Activated T-cell treated with anti-CD3 and anti-CD28 coated beads, Interleukin-2, amount 50 U/mL, for 24 hours (primary cell): ENCODE measurements around the gene PKIG.

Experiments used
- DNase-seq: peaks from one replicate; pipeline ENCODE4 v3.0.0-alpha.2; 2020
- H3K27ac Mint-ChIP-seq: 2 replicates; pipeline ENCODE4 v1.8.0; 2020; ENCODE audit warnings: mild to moderate bottlenecking, mixed read lengths
- H3K27me3 Mint-ChIP-seq: 2 replicates; pipeline ENCODE4 v1.8.0; 2020; ENCODE audit warnings: mixed read lengths
- H3K36me3 Mint-ChIP-seq: 2 replicates; pipeline ENCODE4 v1.8.0; 2020; ENCODE audit warnings: low read depth, mixed read lengths
- H3K4me1 Mint-ChIP-seq: 2 replicates; pipeline ENCODE4 v1.8.0; 2020; ENCODE audit warnings: low read depth, mixed read lengths
- H3K4me3 Mint-ChIP-seq: 2 replicates; pipeline ENCODE4 v1.8.0; 2020; ENCODE audit warnings: mild to moderate bottlenecking, moderate library complexity, mixed read lengths
- H3K9me3 Mint-ChIP-seq: 2 replicates; pipeline ENCODE4 v1.8.0; 2020; ENCODE audit warnings: mixed read lengths

Gene PKIG

DNA sequence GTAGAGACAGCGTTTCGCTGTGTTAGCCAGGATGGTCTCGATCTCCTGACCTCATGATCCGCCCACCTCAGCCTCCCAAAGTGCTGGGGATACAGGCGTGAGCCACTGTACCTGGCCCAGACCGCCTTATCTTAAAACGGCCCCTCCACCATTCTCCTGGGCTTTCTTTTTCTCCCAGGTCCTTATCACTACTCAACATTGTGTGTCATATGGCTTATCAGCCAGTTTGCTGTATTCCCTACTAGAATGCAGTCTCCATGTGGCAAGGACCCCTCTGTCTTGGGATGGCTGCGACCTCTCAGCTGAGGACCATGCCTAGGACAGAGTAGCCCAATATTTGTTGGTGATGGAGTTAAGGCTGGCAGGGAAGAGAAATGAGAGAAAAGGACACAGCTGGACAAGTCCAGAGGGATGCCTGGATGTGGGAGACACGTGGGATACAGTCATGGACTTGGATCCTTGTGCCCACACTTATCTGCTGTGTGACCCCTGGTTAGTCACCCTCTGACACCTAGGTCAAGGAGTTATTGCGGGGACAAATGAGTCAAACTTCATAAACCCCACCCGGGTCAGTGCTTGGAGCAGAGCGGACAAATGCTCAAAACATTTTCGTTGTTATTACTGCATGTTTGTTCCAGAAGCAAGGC is 45.1 kb downstream of the PKIG start:
- H3K4me3 Mint-ChIP-seq: no peak overlapping the region
- DNase-seq: no peak
- H3K36me3 Mint-ChIP-seq: peaks cover 55% of the 10 kb centered on the region
- no peak overlapping the region for H3K27ac Mint-ChIP-seq
- peaks cover 1% of the 10 kb centered on the region for H3K4me1 Mint-ChIP-seq
- H3K27me3 Mint-ChIP-seq: no peaks in the 10 kb centered on the region
- no peaks in the 10 kb centered on the region for H3K9me3 Mint-ChIP-seq

DNA sequence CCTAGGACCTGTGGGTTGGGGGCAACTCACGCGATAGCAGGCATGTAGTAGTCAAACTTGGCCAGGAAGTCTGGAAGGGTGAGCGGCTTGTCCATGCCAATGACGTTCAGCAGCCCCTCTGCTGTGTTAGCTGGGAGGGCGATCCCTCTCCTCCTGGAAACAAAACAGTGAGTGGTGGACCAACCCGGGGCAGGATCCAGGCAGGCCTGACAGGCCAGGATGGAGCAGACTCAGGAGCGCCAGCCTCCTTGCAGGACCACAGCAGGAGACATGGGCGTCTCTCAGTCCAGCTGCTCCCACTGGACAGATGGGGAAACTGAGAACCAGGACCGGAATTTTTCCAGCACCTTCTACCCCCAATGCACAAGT is 46.6 kb downstream of the PKIG start:
- Mint-ChIP-seq H3K9me3 (no peaks in the 10 kb centered on the region), H3K4me1 (peaks cover 5% of the 10 kb centered on the region), H3K27me3 (no peaks in the 10 kb centered on the region), H3K4me3 (no peak overlapping the region), H3K36me3 (peaks cover 47% of the 10 kb centered on the region), H3K27ac (no peak overlapping the region)
- DNase-seq: no peak

DNA sequence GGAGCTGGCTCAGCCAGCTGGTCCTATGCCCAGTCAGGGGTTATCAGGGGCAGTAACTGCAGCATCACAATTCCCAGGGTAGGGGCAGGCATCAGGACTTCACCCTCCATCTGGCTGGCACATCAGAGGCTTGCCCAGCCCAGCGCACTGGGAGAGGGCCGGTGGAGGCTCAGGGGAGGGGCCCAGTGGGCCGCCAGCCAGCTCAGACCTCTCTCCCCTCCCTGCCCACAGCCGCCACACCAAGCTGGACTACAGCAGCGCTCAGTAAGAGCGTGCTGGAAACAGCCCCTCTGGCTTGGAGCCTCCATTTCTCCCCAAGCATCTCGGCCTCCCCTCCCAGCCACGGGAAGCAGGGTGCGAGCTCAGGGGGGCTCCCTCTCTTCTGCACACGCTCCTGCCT is 47.2 kb downstream of the PKIG start:
- peaks cover 47% of the 10 kb centered on the region for H3K36me3 Mint-ChIP-seq
- no peak for DNase-seq
- no peak overlapping the region for H3K4me3 Mint-ChIP-seq
- H3K27me3 Mint-ChIP-seq: no peaks in the 10 kb centered on the region
- H3K9me3 Mint-ChIP-seq: no peaks in the 10 kb centered on the region
- no peak overlapping the region for H3K27ac Mint-ChIP-seq
- peaks cover 5% of the 10 kb centered on the region for H3K4me1 Mint-ChIP-seq

DNA sequence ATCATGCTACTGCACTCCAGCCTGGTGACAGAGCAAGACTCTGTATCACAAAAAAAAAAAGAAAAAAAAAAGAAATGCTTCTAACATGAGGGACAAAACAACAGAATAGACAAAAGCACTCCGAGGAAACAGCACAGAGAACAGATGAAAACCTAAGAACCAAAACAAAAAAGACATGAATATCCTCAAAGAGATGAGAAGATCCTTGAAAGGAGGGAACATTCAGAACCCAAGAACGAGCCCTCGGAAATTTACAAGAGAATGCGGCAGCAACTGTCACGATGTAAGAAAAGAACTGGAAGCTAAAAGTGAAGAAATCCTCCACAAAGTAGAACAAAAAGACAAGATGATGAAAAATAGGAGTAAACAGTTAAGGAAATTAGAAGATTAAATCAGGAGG is 47.9 kb downstream of the PKIG start:
- Mint-ChIP-seq H3K27ac (no peak overlapping the region), H3K4me3 (no peak overlapping the region), H3K4me1 (peaks cover 5% of the 10 kb centered on the region), H3K36me3 (peaks cover 45% of the 10 kb centered on the region), H3K9me3 (no peaks in the 10 kb centered on the region), H3K27me3 (no peaks in the 10 kb centered on the region)
- DNase-seq: no peak

DNA sequence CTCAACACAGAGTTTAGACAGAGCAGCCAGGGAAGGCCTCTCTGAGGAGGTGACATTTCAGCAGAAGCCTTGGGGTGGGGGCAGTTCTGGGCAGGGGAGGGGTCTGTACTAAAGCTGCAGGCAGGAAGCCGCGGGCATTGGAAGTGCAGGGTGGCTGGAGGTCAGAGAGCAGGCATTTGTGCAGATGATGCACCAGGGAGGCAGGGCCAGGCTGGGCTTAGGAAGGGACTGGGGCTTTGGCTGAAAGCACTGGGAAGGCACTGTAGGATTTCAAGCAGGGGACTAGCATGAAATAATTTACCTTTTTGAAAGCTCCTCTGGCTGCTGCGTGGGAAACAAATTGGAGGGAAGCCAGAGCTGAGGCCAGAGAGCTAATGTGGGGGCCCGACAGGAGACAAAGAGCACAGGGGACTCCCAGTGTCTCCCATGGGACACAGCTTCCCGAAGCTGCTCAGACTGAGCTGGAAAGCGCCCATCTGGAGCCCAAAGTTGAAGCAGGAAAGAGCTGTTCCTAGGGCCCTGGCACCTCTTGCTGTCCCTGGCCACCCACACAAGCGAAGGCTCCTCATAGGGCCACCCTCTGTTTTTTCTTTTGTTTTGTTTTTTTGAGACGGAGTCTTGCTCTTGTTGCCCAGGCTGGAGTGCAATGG is 49.8 kb downstream of the PKIG start:
- Mint-ChIP-seq H3K4me3 (no peak overlapping the region), H3K27ac (peak overlapping the region; percentile 63), H3K9me3 (no peaks in the 10 kb centered on the region), H3K27me3 (no peaks in the 10 kb centered on the region), H3K4me1 (peaks cover 4% of the 10 kb centered on the region), H3K36me3 (peaks cover 49% of the 10 kb centered on the region)
- DNase-seq: no peak

DNA sequence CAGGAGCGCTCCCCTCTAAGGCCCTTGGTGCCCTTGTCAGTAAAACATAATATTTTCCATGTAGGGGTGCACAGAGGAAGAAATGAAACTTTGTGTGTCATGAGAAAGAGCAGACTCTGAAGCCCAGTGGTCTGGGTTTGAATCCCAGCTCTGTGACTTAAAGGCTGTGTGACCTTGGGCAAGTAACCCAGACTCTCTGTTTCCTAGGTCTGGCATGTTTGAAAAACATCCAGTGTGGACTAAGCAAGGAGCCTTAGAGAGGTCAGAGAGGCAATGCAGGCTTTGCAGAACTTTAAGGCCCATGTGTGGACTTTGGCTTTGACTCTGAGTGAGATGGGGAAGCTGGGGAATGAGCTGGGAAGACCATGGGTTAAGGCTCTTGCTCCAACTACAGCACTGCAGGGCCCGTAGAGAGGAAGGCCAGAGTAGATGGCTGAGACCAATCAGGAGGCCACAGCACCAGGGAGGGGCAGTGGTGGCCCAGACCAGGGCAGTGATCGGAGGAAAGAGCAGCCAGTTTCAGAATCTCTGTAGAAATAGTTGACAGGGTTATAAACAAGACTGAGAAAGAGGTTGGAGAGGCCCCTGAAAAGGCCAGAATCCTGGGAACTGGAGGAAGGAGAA is 50.9 kb downstream of the PKIG start:
- Mint-ChIP-seq H3K4me1 (peaks cover 4% of the 10 kb centered on the region), H3K27ac (peak overlapping the region; percentile 28), H3K27me3 (no peaks in the 10 kb centered on the region), H3K9me3 (no peaks in the 10 kb centered on the region), H3K36me3 (peaks cover 43% of the 10 kb centered on the region), H3K4me3 (no peak overlapping the region)
- DNase-seq: no peak

DNA sequence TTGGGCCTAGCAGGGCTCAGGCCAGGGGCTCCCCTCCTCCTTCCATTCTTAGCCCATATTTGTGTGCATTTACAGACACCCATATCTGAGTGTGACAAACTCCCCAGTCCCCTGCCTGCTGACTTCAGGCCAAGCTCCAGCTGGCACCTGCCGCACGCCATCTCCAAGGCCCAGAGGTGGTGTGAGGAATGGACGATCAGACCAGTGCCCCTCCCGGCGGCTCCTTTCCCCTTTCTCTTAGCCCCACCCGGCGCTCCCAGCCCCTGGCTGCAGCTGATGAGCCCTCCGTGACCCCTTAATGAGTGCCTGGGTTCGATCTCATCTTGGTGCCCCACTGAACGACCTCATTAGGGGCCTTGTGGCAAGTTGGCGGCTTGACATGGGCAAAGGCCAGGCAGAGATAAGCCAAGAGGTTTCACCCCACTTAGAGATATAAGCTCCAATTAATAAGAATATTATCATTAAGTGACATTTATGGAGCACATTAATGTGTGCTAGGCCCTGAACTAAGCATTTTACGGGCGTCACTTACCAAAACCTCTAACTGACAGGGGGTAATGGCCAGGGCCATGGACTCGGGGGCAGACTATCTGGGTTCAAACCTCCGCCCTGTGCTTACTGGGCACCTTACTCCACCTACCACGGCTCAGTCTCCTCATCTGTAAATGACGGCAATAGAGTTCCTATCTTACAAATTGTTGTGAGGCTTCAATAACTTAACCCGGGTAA is 51.7 kb downstream of the PKIG start:
- Mint-ChIP-seq H3K4me1 (peaks cover 4% of the 10 kb centered on the region), H3K27me3 (no peaks in the 10 kb centered on the region), H3K9me3 (no peaks in the 10 kb centered on the region), H3K36me3 (peaks cover 42% of the 10 kb centered on the region), H3K27ac (no peak overlapping the region), H3K4me3 (no peak overlapping the region)
- no peak for DNase-seq

DNA sequence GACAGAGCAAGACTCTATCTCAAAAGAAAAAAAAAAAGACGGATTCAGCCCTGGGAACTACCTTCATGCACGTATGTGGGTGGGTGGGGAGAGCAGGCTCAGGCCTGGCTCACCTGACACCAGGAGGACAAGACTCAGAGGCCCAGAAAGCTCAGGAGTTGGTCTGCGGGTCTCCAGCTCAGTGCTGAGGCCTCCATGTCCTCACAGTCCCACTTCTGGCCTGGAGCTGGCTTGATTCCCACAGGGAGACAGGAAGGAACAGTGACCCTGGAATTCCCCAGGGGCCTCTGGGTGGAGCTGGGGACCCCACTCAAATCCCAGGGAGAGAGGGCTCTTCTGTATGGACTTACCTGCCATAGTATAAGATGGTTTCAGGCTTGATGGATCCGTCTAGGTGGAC is 53.5 kb downstream of the PKIG start:
- H3K4me1 Mint-ChIP-seq: peaks cover 4% of the 10 kb centered on the region
- H3K27ac Mint-ChIP-seq: no peak overlapping the region
- H3K9me3 Mint-ChIP-seq: no peaks in the 10 kb centered on the region
- H3K27me3 Mint-ChIP-seq: no peaks in the 10 kb centered on the region
- H3K36me3 Mint-ChIP-seq: peaks cover 46% of the 10 kb centered on the region
- H3K4me3 Mint-ChIP-seq: no peak overlapping the region
- DNase-seq: no peak

DNA sequence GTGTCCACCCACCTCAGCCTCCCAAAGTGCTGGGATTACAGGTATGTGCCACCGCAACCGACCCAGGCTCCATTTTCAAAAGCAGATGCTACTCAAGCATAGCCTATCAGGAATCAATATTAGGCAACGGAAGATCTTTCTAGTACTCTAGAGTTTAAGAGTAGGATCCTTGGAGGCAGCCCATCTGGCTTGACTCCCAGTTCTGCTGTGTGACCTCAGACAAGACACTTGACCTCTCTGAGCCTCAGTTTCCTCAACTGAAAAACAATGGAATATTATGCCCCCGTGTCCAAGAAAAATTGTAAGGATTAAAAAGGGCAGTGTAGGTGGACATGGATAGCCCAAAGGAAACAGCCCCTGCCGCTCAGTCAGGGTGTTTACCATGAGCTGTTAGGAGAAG is 54.7 kb downstream of the PKIG start:
- Mint-ChIP-seq H3K4me3 (no peak overlapping the region), H3K9me3 (no peaks in the 10 kb centered on the region), H3K36me3 (peaks cover 41% of the 10 kb centered on the region), H3K27ac (no peak overlapping the region), H3K4me1 (peaks cover 9% of the 10 kb centered on the region), H3K27me3 (no peaks in the 10 kb centered on the region)
- DNase-seq: no peak

DNA sequence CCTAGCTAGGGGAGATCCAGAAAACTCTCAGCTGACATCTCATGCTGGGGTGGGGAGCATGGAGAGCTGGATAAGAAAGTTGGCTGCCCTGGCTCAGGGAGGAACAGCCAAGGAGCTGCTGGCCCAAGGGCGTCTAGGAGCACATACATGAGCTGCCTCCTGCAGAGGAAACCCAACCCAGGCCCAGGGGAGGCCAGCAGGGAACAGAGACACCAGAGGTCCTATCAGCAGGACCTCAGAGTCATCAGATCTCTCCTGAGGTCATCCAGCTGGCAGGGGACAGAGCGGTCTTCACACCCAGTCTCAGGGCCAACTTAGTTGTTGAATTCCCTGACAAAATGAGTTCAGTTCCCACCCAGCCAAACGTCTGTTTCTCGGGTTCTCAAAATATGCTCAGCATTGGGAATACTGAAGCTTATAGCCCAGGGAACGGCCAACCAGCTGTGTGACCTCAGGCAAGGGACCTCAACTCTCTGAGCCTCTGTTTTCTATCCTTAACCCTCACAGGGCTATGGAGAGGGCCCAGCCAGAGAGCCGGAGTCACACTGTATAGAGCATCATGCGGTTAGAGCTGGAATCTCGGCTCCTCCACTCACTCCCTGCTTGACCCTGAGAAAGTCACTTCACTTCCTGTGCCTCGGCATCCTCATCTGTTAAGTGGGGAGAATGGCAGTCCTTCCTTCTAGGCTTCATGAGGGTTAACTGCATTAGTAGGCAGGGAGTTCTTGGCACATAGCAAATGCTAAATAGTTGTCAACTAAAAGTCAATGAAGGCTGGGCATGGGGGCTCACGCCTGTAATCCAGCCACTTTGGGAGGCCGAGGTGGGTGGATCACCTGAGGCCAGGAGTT is 55.4 kb downstream of the PKIG start:
- H3K27me3 Mint-ChIP-seq: no peaks in the 10 kb centered on the region
- H3K4me3 Mint-ChIP-seq: no peak overlapping the region
- no peak overlapping the region for H3K27ac Mint-ChIP-seq
- H3K9me3 Mint-ChIP-seq: no peaks in the 10 kb centered on the region
- peaks cover 39% of the 10 kb centered on the region for H3K36me3 Mint-ChIP-seq
- H3K4me1 Mint-ChIP-seq: peaks cover 16% of the 10 kb centered on the region
- no peak for DNase-seq

DNA sequence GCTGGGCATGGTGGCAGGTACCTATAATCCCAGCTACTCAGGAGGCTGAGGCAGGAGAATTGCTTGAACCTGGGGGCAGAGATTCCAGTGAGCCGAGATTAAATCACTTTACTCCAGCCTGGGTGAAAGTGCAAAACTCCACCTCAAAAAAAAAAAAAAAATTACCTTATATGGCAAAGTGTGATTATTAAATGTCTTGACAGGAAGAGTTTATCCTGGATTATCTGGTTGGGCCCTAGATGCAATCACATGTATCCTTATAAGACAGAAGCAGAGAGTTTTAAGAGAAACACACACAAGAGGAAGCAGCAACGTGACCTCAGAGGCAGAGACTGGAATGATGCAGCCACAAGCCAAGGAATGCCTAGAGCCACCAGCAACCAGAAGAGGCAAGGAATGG is 58.1 kb downstream of the PKIG start:
- H3K36me3 Mint-ChIP-seq: peaks cover 18% of the 10 kb centered on the region
- no peak overlapping the region for H3K4me3 Mint-ChIP-seq
- DNase-seq: no peak

DNA sequence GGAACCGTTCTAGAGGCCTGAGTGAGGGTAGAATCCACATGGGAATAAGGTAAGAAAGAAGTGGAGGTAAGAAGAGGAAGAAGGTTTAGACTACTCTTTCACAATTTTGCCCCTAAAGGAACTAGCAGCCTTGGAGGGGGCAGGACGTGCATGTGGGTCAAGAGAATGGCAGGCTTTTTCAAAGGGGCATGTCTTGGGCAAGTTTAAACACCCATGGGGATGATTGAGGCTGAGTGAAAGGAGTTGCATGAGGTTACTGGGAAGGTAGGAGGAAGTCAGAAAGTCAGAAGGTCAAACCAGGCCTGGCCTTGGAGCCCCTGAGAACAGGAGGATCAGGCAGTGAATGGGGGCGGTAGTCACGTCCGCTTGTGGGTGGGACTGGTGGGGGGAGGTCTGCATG is 58.9 kb downstream of the PKIG start:
- H3K27me3 Mint-ChIP-seq: no peaks in the 10 kb centered on the region
- H3K4me1 Mint-ChIP-seq: peaks cover 47% of the 10 kb centered on the region
- DNase-seq: no peak
- H3K4me3 Mint-ChIP-seq: no peak overlapping the region
- H3K27ac Mint-ChIP-seq: peak overlapping the region; percentile 54
- H3K9me3 Mint-ChIP-seq: no peaks in the 10 kb centered on the region
- H3K36me3 Mint-ChIP-seq: peaks cover 10% of the 10 kb centered on the region

More for the DNA sequence above, 58.1 kb downstream of the PKIG start:
- H3K9me3 Mint-ChIP-seq: no peaks in the 10 kb centered on the region
- H3K27ac Mint-ChIP-seq: no peak overlapping the region
- H3K4me1 Mint-ChIP-seq: peaks cover 39% of the 10 kb centered on the region
- no peaks in the 10 kb centered on the region for H3K27me3 Mint-ChIP-seq

DNA sequence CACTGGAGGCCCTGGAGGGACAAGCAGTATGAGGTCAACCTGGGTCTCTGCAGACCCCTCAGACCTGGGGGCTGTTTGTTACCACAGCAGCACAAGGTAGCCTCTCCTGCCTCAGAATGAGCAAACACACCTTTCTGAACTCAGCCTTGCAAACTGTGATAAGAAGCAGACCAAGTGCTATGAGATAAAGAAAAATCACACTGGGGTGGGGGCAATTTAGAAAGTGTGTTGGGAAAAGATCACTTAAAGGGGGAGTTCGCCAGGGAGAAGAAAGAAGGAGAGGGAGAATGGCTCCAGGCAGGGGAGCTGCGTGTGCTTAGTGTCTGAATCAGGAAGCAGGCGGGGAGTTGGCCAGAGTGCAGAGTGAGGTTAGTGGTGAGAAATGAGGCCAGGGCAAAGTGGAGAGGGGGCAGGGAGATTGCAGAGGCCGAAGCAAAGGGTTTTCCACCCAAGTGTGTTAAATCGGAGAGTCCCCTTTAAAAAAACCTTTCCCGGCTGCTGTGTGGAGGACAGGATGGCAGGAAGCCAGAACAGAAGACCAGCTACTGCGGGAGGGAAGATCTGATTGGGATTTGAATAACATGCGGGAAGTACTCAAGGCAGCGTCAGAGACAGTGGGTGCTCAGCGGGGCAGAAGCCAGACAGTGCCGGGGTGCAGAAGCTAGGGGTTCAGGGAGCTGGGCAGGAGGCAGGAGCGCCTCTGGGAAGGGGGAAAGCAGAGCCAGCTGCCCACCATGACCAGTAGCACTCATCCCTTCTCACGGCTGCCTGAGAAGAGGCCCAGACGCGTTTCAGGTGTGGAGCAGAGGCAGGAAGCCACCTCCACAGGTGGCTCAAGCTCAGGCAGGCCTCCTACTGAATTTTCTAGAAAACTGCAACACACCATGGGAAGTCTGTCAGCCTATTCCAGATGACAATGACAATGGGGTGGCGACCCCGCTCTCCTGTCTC is 60.1 kb downstream of the PKIG start:
- Mint-ChIP-seq H3K4me1 (peaks cover 58% of the 10 kb centered on the region), H3K36me3 (peaks cover 8% of the 10 kb centered on the region), H3K27me3 (no peaks in the 10 kb centered on the region), H3K27ac (peak overlapping the region; percentile 89), H3K9me3 (no peaks in the 10 kb centered on the region), H3K4me3 (peak overlapping the region; percentile 49)
- peak; percentile 48 for DNase-seq
